Stimulated activated CD4-positive, alpha-beta T cell treated with anti-CD3 and anti-CD28 coated beads, Interleukin-15, amount 100 ng/mL, for 48 hours (primary cell): Measurements from ENCODE around the gene HTRA1.

ENCODE experiments used
- DNase-seq, 2 donors: peaks; one replicate each; pipeline ENCODE4 v3.0.0-alpha.2; 2020; ENCODE audit warnings: low read depth in 2 of 2

HTRA1 gene

DNA sequence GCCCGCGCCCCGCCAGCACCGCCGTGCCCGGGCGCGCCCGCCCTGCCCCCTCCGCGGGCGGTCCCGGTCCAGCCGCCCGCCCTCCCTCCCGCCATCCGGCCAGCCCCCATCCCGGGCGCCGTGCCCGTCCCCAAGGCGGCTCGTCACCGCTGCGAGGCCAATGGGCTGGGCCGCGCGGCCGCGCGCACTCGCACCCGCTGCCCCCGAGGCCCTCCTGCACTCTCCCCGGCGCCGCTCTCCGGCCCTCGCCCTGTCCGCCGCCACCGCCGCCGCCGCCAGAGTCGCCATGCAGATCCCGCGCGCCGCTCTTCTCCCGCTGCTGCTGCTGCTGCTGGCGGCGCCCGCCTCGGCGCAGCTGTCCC lies at the start of gene HTRA1:
TSS of gene HTRA1 (plus strand) at position 187 of the 362 bp plus-strand sequence. CDS start at position 287, 100 bp downstream.
- DNase-seq = no peak

- DNase-seq = no peak
These were observed 48.0 kb upstream of the HTRA1 start for GRCh38 chr10:122413327-122413726.

DNA sequence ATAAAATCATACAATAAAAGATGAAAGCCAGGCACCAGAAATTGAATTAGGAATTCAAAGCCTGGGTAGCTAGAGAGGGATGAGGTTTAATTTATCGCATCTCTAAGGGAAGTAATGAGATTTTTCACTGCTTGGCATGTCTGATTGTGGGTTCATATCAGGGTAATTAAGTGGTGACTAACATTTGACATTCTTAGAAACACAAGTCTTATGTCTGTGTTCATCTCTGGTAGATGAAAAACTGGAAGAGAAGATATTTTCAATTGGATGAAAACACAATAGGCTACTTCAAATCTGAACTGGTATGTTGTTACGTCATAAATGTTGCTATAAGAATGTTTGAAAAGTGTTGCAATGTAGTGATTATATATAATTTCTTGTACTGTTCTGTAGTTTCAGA lies 43.7 kb upstream of the HTRA1 start:
- DNase-seq = no peak

- no peak for DNase-seq
These were observed 42.3 kb upstream of the HTRA1 start for GRCh38 chr10:122419016-122419415.

DNA sequence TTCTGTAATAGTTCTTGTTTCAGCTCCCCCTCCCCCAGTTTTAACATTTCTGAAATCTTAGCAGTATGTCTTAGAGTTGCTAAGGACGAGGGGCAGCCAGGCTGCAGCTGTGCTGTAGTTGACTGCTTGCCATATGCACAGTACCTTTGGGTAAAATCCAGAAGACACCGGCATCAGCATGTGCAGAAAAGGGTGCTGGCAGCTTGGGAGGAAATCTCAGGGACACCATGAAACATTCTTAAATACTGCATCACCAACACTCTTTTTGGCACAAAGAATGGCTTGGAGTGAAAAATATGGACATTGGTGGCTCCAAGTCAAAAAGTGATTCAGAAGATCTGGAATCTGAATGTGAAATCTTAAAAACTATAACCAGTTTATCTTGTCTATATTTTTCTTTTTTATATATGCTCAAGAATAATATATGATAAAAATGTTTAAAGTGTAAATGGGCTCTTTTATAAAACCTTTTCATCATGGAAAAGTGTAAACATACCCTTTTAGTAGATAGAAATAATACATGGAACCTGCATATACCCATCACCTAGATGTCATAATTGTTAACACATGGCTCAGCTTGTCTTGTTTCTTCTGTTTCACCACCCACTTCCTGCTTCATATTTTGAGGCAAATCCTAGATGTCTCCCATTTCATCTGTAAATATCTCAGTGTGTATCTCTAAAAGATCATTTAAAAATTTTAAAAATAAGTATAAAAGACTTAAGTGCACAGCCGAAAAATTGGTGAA lies 41.3 kb upstream of the HTRA1 start:
- DNase-seq = no peak

- DNase-seq = no peak
These were observed 40.7 kb upstream of the HTRA1 start for GRCh38 chr10:122420624-122421007.

GRCh38 chr10:122421054-122421625 lies 40.2 kb upstream of the HTRA1 start:
- DNase-seq = no peak

GRCh38 chr10:122421742-122422141 lies 39.6 kb upstream of the HTRA1 start:
- DNase-seq = no peak

- DNase-seq = no peak
These were observed 38.9 kb upstream of the HTRA1 start for GRCh38 chr10:122422266-122422989.

GRCh38 chr10:122424059-122424458 lies 37.3 kb upstream of the HTRA1 start:
- DNase-seq = no peak

DNA sequence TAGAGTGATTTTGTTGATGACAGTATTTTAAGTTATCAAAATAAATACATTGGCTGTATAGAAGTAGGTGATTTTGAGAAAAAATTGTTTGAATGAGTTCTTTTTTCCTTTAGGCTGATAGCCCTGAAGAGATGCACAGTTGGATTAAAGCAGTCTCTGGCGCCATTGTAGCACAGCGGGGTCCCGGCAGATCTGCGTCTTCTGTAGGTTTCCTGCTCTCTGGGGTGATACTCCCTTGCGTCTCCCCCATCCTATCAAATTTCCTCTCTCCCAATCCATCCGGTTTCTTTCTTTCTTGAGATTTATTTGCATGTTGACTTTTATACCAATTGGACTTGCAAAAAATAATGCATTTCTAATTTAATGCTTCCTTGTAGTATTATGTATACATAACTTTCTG lies 34.5 kb upstream of the HTRA1 start:
- no peak for DNase-seq

DNA sequence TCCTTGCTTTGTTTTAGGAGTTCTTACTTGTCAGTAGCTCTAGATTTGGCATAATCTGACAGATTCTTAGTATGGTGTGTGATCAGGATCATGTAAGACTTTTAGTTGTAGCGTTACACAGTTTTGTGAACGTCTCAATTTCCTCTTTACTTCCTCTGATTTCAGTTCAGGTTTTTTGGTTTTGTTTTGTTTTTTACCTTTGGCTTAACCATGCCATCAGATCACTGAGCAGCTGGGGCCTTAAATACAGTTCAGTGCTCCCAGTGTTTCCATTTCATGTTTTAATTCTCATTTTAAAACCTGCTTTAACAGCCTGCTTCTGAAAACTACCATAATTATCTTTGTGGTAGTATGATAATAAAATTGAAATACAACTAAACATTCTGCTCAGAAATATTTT lies 34.1 kb upstream of the HTRA1 start:
- no peak for DNase-seq

- DNase-seq = no peak
These were observed 26.0 kb upstream of the HTRA1 start for GRCh38 chr10:122435212-122435827.

DNA sequence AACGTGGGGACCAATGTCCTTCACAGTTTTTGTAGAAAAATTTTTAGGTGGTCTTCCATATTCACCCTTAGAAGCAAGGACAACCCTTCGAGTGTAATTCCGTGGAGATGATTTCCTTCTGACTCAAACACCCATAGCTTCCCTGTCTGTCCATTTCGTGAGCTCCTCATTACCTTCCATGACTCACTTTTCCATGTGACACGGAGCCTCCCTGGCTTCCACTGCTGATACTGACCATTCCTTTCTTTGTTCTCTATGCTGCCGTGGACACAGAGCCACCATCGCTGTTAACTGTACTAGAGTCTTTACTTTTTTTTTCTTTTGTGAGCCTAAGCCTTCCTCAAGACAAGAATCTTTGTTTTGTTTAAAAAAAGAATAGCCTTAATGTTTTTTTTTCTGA lies 19.4 kb upstream of the HTRA1 start:
- no peak for DNase-seq

DNA sequence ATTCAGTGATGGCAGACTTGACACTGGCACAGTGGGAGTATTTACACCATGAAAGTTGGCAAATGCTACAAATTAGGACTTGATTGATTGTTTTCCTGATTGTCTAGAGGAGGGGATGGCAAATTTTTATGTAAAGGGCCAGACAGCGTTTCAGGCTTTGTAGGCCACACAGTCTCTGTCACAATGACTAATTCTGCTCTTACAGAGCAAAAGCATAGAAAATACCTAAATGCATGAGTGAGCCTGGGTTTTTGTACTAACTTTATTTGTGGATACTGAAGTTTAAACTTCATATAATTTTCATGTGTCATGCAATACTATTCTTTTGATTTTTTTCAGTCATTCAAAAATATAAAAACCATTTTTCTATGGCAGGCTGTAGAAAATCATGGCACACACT lies 15.9 kb upstream of the HTRA1 start:
- DNase-seq = no peak

DNA sequence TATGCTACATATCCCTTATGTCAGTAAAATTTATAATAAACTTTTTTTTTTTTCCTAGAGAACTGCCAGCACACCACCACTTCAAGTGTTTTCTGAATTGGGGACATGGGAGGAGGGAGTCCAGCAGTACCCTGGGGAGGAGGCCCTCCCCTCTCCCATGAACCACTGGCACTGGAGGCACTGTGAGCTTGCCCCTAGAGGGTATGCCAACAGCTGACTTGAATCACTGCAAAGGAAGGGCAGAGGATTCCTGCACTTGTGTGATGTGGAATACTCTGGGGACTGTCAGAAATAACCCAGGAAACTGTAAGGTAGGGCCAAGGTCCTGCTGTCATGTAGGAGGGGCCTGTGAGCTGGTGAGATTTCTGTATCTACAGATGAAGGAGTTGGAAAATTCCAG lies 15.4 kb upstream of the HTRA1 start:
- DNase-seq = no peak

GRCh38 chr10:122446668-122447423 lies 14.5 kb upstream of the HTRA1 start:
- no peak for DNase-seq

DNA sequence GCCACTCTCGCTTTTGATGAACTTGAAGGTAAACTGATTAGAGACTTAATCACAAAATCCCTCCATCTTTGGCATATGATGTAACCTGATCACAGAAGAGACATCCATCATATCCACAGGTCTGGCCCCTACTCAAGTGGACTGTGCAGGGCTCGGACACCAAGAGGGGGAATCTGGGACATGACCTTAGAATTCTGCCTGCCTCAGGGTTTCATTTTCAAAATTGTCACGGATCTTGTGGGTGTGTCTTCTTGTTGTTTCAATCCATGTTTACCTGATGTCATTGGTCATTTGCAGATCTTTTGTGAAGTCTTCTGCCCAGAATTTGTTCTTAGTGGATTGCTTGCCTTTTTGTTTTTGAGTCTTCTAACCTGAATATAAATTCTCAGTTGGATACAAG lies 12.8 kb upstream of the HTRA1 start:
- no peak for DNase-seq

GRCh38 chr10:122449153-122449552 lies 12.2 kb upstream of the HTRA1 start:
- DNase-seq = no peak

DNA sequence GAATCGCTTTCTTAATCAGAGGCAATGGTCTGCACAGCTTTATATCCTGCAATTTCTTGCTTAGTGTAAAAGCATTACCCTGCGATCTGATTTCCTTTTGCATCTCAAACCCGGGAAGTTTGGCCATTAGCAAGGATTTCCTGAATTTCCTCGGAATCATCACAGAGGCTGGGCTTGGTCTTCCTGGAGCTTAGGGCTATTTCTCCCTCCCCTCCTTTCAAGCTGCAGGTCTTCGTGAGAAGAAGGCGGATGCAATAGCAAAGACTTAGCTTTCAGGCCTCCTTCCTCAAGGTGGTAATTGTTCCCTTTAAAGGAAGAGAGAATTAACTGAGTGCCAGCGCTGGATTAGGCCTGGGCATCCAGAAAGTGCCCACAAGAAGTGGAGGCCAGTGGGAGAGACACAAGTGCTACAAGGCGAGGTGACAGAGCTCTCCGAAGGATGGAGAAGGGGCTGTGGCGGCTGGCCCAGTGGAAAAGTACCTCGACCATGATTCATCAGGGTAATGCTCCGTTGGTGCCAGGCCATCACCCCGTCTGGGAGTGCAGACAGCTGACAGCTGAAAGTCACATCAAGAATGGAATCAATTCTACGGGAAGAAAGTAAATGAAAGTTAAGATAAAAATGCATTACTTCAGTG lies 10.9 kb upstream of the HTRA1 start:
- no peak for DNase-seq

DNA sequence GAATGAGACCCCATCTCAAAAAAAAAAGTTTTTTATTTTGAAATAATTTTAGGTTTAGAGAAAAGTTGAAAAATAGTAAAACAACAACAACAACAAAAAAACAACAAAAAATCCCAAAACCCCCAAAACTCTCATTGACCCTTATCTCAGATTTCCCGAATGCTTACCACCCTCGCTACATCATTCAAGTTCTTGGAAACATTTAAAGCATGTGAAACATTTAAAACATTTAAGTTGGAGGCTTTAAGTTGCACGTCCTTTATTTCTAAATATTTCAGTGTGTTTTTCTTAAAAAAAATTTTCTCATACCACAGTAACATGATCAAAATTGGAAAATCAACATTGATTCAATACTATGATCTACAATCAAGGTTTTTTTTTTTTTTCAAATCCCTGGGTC lies 7.3 kb upstream of the HTRA1 start:
- no peak for DNase-seq
